Measurements from ENCODE around the gene DDX42. TPM values are rescaled to one million over a fixed set of nuclear protein-coding genes. Genes with fewer than 3 reads are reported as not detected.
A peak's percentile ranks its signal among the peaks of the same experiment; 100 is the strongest.

The DDX42 gene
- total RNA-seq, 1 experiment from 2014 or later: 128 TPM

- CTCF ChIA-PET: no interaction called here
- H3K9me3 Mint-ChIP-seq: peaks cover 12% of the 10 kb centered on the region
- no peak overlapping the region for H3K4me3 Mint-ChIP-seq
- peaks cover 15% of the 10 kb centered on the region for H3K4me1 Mint-ChIP-seq
- DNase-seq (ENCODE audit: low spot score) (no peak), ATAC-seq (no peak)
- no peak overlapping the region for H3K27ac Mint-ChIP-seq
- POLR2A ChIA-PET: no interaction called here
- TF ChIP-seq SMAD3 (CRISPR knock-in tag; IDR thresholded peaks at IDR 0.05; ENCODE audit: borderline replicate concordance) (no peak), CBFB (CRISPR knock-in tag; IDR thresholded peaks at IDR 0.05; ENCODE audit: low read depth) (no peak), SP1 (CRISPR knock-in tag; conservative IDR thresholded peaks at IDR 0.05) (no peak), ZNF512 (CRISPR knock-in tag; IDR thresholded peaks at IDR 0.05; ENCODE audit: borderline replicate concordance) (no peak), ESRRA (CRISPR knock-in tag; IDR thresholded peaks at IDR 0.05; ENCODE audit: borderline replicate concordance) (no peak), E2F5 (CRISPR knock-in tag; IDR thresholded peaks at IDR 0.05) (no peak), STAT6 (CRISPR knock-in tag; conservative IDR thresholded peaks at IDR 0.05; ENCODE audit: low read depth) (no peak), FOXK1 (CRISPR knock-in tag; IDR thresholded peaks at IDR 0.05) (no peak), ELF4 (CRISPR knock-in tag; IDR thresholded peaks at IDR 0.05; ENCODE audit: low read depth) (no peak), ATF3 (CRISPR knock-in tag; conservative IDR thresholded peaks at IDR 0.05) (no peak), GABPB1 (CRISPR knock-in tag; IDR thresholded peaks at IDR 0.05) (no peak), ZNF121 (CRISPR knock-in tag; IDR thresholded peaks at IDR 0.05) (no peak), NFATC4 (CRISPR knock-in tag; IDR thresholded peaks at IDR 0.05) (no peak), NR3C1 (CRISPR knock-in tag; conservative IDR thresholded peaks at IDR 0.05; ENCODE audit: low read depth) (no peak), NFYB (CRISPR knock-in tag; conservative IDR thresholded peaks at IDR 0.05; ENCODE audit: low read depth) (no peak)
- peaks cover 6% of the 10 kb centered on the region for H3K36me3 Mint-ChIP-seq
- H3K27me3 Mint-ChIP-seq (ENCODE audit: low read depth): peaks cover 56% of the 10 kb centered on the region
Measured at GRCh38 chr17:63845509-63845908, 71.5 kb downstream of the DDX42 start.

GRCh38 chr17:63847525-63848249, 73.7 kb downstream of the DDX42 start:
- ATAC-seq (no peak), DNase-seq (ENCODE audit: low spot score) (no peak)
- Mint-ChIP-seq H3K4me3 (peak overlapping the region; percentile 16; the same call in 1 of the 2 replicates), H3K27me3 (ENCODE audit: low read depth) (peaks cover 78% of the 10 kb centered on the region), H3K9me3 (peaks cover 12% of the 10 kb centered on the region), H3K36me3 (peaks cover 6% of the 10 kb centered on the region), H3K4me1 (0 out of 2 replicates have a peak, but pooled peaks cover 4% of the 10 kb centered on the region), H3K27ac (no peak overlapping the region)
- no peak for TF ChIP-seq E2F5 (CRISPR knock-in tag; IDR thresholded peaks at IDR 0.05)
- no peak for TF ChIP-seq RORB (CRISPR knock-in tag; IDR thresholded peaks at IDR 0.05)
- TF ChIP-seq SP1 (CRISPR knock-in tag; conservative IDR thresholded peaks at IDR 0.05): no peak
- TF ChIP-seq JAZF1 (CRISPR knock-in tag; IDR thresholded peaks at IDR 0.05): no peak
- ChIA-PET CTCF (interaction anchor here (1.4 to 3.9 kb wide), 5 partner anchors 11 to 105 kb away, joined by 4 to 43 read pairs (median 6); no protein-coding TSS in a partner anchor), POLR2A (interaction anchor here (0.7 kb wide), 1 partner anchor 9 kb away, joined by 3 read pairs; no protein-coding TSS in a partner anchor)

Measured in WTC11 (cell line).